Stimulated activated CD8-positive, alpha-beta memory T cell treated with anti-CD3 and anti-CD28 coated beads, Interleukin-7, amount 100 ng/mL, for 24 hours (primary cell): ENCODE measurements around the gene DAPK3.
"Not testable (repeated sequence)": the region's sequence is repeated elsewhere in the genome, so short reads cannot be mapped to it uniquely, and the experiment has no call there.

ENCODE experiments used
- DNase-seq: peaks from one replicate; pipeline ENCODE4 v3.0.0-alpha.2; 2020; ENCODE audit warnings: low read depth

Gene DAPK3

GRCh38 chr19:3970808-3971598 lies at the start of gene DAPK3:
Gene DAPK3 (minus strand): TSS chr19:3971099. CDS start chr19:3969735, 1,364 bp downstream.
- DNase-seq, result peak; percentile 86

- no peak for DNase-seq
Observed at GRCh38 chr19:4019578-4019977, 48.7 kb upstream of the DAPK3 start.

GRCh38 chr19:4018775-4019504 lies 48.0 kb upstream of the DAPK3 start:
- no peak for DNase-seq

DNA sequence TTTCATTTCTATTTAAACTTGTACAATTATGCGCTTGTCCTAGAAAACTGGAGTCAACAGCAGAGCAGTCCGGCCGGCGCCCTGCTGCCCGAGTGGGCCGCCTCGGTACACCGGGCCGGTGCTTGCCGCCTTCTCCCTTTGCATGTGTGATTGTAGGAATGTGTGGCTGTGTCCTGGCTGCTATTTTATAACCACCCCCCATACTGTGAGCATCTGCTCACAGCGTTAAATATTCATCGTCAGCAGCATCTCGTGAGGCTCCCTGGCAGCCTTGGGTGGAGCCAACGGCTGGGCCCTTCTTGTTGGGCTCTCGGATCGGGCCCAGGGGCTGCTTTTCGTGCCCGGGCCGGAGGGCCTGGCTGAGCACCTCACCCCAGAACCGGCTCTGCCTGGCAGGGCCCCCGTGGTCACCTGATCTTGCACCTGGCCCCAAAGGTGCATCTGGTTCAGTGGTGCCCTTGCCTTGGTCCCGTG lies 47.3 kb upstream of the DAPK3 start:
- DNase-seq, result no peak

- no peak for DNase-seq
Observed at GRCh38 chr19:4016903-4017638, 46.2 kb upstream of the DAPK3 start.

DNA sequence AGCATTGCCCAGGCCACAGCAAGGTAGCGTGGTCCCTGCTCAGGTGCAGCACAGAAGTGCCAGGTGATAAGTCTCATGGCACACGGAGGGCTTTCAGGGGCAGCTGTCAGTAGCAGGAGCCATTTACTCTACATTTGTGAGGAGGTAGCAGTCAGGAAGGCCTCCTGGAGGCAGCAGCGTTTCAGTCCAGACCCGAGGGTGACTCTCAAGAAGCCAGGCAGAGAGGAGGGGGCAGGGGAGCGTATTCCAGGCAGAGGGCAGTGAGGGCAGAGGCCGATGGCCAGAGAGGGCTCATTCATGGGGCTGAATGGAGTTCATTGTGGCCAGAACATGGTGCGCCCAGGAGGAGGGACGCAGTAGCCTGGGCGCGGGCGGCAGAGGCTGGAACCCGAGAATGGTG lies 45.6 kb upstream of the DAPK3 start:
- DNase-seq, result no peak

DNA sequence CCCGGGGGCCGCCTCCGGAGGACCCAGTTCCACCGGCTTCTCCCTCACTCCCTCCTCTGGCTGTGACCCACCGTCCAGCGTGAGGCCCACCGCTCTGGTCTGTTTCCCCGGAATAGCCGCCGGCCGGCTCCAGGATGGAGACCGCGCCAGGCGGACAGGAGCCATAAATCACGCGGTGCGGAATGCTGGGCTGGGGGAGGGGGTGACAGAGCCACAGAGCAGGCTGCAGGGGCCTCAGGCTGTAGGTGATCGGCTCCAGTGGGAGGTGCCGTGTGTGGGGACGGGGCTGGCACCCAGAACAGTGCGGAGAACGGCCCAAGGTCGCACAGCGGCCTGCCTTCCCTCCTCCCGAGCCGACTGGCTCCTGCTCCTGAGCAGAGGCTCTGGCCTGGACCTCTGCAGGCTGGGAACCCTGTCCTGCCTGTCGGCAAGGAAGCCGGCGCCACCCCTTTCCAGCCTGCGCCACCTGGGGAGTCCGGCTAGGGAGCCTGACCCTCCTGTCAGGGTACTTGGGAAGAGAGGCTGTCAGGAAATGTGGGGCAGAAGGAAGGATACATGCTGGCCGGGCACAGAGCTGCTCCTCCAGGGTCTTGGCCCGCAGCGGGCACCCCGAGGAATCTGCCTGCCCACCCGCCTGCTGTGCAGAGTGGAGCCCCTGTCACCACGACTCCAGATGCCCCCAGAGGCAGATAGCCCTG lies 45.0 kb upstream of the DAPK3 start:
- DNase-seq, result no peak

GRCh38 chr19:4014541-4015491 lies 43.9 kb upstream of the DAPK3 start:
- peak; percentile 19 for DNase-seq

DNA sequence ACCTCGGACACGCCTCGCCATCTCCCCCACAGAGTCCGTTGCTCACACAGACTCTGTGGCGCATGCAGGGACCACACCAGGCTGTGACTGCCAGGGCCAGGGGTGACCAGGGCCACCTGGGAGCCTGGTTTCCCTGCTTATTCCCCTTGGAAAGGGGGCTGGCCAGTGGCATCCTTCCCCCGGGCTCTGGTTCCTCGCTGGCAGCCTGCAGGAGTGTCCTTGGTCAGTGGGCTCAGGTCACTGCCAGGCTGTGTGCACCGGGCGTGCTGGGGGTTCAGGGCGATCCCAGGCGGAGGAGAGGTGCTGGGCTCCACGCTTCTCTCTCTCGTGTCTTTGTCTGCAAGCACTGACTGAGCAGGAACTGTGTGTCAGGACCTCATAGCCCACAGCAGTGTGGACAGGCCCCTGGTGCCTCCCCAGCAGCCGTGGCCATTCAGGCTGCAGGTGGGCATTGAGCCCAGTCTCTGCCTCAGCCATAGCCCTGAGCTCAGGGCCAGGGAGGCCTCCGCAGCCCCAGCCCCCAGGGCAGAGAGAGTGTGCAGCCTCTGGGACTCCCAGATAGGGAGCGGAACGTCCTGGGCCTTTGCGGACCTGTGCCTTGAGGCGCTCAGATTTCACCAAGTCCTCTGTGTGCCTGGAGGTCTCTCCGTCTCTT lies 43.1 kb upstream of the DAPK3 start:
- no peak for DNase-seq

- DNase-seq, result no peak
Observed at GRCh38 chr19:4012975-4013634, 42.2 kb upstream of the DAPK3 start.

DNA sequence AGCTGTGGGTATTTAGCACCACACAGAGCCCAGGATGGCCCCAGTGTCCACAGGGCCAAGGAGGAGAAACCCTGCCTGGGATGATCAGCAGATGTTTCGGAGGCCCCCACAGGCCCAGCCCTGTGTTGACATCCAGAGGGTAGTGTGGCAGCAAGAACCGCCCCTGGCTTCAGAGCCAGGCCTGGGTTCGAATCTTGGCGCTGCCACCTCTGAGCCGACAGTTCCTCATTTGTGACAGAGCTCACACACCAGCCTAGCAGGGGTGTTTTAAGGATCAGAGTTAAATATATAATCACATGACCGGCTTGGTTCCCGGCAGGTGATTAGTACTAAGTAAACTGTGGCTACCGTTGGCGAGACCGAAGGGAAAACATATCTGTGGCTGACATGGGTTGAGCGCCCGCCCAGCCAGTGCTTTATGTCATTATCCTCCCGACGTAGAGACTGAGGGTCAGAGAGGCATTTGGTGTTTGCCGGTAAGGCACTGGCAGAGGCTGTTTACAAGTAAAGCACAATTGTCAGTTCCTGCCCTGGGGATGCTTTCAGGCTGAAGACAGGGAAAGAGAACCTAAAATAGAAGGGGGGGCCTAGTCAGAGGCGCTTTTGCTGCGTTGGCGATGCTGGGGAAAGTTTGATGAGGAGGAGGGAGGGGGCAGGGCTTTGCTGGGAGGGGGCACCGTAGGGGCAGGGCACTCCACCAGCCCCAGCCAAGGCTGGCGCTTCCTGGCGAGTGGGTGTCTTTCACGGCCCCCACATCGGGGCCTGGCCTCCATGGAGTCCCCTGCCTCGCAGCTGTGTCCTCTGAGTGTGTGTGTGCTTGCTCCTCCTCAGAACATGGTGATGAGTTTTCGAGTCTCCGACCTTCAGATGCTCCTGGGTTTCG lies 41.4 kb upstream of the DAPK3 start:
- no peak for DNase-seq

DNA sequence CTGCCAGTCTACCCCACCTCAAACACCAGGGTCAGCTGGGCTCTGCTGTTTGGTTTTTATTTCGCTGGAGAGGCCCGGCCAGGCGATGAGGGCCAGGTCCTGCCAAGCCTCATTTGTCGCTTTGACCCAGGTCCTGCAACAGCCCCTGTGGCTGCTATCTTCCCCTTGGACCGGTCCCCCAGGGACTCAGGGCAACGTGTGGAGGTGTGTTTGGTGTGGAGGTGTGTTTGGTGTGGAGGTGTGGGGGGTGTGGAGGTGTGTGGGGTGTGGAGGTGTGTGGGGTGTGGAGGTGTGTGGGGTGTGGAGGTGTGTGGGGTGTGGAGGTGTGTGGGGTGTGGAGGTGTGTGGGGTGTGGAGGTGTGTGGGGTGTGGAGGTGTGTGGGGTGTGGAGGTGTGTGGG lies 40.5 kb upstream of the DAPK3 start:
- not testable (repeated sequence) for DNase-seq

GRCh38 chr19:4010808-4011110 lies 39.9 kb upstream of the DAPK3 start:
- no peak for DNase-seq

DNA sequence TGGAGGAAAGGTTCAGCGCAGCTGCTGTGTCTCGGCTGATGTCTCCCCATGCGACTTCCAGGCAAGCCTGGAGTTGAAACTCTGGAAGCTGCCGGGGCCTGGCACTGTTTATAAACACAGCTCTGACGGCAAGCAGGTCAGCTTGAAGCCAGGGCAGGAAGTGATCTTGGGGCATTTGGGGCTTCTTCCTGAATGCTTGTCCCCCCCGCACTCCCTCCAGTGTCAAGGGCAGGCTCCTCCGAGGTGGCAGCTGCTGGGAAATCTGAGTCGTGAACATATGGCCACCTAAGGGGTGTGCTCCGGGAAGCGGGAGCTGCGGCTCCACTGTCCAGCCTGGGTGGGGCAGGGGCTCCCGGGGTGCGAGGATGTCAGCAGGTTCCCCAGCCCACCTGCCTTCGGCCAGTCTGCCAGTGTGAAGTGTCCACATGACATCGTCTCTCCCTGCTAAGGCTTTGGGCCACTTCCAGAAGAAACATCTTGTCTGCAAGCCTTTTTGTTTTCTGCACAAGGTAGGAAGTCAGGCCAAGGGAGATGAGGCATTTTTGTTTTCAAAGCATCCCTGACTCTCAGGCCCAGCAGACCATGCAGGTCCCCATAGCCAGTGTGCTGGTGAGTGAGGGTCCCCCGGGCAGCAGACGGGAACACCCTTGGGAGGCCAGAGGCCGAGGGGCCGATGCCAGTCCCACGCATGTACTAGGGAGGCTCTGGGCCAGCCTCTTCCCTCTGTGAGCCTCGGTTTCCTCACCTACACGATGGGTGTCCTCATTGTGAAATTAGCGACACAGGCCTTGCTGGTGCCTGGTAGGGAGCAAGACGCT lies 39.3 kb upstream of the DAPK3 start:
- no peak for DNase-seq

DNA sequence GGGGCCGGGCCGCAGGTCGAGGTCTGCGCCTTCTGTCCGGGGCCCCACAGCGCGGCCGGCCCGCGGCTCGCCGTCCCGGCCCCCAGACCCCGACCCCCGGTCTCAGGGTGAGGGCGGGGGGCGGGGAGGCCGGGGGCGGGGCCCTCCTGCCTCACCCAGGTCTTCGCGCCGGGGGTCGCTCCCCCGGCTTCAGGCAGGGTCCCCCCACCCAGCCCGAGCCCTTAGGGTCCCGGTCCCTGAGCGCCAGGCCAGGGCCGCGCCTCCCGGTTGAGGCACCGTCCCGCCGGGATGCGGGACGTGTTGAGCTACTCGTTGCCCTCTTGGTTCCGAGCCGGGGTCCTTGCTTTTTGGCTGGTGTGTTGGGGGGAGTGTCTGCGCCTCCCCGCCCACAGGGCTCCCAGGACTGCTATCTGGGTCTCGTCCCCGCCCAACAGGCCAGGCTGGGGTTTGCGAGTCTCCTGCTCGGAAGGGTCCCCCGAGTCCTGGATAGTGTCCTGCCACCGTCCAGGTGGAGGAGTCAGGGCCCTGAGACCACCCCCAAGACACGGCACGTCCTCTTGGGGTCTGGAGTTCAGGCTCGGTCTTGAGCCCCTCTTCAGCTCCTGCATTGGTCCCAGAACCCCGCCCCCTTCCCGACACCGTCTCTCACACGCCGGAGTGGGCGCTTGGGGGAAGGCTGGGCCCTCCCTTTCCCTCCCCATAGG lies 37.1 kb upstream of the DAPK3 start:
- no peak for DNase-seq

DNA sequence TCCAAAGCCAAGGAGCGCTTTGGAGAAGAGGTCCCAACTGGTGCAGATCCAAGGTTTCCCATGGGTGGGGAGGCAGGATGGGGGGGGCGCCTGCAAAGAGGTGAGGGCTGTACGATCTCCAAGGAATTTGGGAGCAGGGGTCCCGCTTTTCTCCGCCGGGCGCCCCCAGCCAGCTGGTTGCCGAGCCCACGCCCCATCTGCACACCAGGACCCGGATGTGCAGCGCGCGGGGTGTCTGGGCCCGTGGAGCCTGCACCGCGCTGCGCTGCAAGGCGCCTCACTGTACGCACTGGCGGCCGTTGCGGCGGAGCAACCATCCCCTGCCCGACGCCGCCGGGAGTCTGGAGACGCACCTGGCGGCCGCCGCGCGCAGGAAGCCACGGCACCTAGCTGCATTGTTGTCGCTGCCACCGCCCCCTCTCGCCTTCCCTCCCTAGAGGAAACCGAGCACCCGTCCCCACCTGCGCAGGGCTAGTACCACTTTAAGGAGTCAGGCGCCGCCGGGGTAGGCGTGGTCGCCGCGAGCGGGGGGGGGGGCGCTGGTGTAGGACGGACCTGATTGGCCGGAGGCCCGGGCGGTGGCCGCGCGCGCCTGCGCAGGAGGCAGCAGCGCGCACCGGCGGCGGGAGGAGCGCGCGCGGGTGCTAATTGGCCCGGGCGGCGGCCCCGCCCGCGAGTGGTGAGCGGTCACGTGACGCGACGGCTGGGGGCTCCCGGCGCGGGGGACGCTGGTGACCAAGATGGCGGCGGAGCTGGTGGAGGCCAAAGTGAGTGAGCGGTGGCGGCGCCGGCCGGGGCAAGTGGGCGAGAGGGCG lies 36.3 kb upstream of the DAPK3 start, which contains the start of gene PIAS4:
PIAS4 (plus strand) TSS at position 716 of the 815 bp plus-strand sequence; CDS start at position 741, 25 bp downstream.
- DNase-seq, result peak; percentile 84
